Fibroblast of pulmonary artery (primary cell): ENCODE measurements around the gene EVPL.

Experiments
- DNase-seq: peaks from one replicate; pipeline ENCODE4 v3.0.0-alpha.2; 2010; ENCODE audit warnings: low read depth
- H3K4me3 ChIP-seq: replicated peaks from 2 replicates; pipeline ENCODE4 v1.5.1; 2011; ENCODE audit warnings: low read depth, mild to moderate bottlenecking, control low read depth, low read length, moderate library complexity
- TF ChIP-seq, protein P1 (sequence below): IDR thresholded peaks from 2 replicates; pipeline ENCODE4 v1.5.1; 2011; ENCODE audit warnings: mild to moderate bottlenecking, control low read depth, low read length, inconsistent platforms; ENCODE audit errors: missing control alignments

Gene EVPL

DNA sequence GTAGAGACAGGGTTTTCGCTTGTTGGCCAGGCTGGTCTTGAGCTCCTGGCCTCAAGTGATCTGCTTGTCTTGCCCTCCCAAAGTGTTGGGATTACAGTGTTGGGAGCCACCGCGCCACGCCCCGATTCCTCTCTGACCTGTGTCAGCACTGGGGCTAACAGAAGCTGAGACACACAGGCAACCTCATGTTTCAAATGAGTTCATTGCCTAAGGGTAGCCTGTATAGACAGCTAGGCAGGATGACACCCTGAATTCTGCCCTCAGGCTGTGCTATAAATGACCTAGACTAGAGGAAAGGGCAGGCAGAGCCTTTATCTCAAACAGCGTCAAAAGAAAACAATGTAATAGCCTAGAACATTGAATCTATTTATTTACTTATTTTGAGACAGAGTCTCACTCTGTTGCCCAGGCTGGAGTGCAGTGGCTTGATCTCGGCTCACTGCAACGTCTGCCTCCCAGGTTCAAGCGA lies 28.7 kb downstream of the EVPL start:
- no peak overlapping the region for H3K4me3 ChIP-seq
- no peak for DNase-seq
- TF ChIP-seq, protein P1, sequence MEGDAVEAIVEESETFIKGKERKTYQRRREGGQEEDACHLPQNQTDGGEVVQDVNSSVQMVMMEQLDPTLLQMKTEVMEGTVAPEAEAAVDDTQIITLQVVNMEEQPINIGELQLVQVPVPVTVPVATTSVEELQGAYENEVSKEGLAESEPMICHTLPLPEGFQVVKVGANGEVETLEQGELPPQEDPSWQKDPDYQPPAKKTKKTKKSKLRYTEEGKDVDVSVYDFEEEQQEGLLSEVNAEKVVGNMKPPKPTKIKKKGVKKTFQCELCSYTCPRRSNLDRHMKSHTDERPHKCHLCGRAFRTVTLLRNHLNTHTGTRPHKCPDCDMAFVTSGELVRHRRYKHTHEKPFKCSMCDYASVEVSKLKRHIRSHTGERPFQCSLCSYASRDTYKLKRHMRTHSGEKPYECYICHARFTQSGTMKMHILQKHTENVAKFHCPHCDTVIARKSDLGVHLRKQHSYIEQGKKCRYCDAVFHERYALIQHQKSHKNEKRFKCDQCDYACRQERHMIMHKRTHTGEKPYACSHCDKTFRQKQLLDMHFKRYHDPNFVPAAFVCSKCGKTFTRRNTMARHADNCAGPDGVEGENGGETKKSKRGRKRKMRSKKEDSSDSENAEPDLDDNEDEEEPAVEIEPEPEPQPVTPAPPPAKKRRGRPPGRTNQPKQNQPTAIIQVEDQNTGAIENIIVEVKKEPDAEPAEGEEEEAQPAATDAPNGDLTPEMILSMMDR = no peak

DNA sequence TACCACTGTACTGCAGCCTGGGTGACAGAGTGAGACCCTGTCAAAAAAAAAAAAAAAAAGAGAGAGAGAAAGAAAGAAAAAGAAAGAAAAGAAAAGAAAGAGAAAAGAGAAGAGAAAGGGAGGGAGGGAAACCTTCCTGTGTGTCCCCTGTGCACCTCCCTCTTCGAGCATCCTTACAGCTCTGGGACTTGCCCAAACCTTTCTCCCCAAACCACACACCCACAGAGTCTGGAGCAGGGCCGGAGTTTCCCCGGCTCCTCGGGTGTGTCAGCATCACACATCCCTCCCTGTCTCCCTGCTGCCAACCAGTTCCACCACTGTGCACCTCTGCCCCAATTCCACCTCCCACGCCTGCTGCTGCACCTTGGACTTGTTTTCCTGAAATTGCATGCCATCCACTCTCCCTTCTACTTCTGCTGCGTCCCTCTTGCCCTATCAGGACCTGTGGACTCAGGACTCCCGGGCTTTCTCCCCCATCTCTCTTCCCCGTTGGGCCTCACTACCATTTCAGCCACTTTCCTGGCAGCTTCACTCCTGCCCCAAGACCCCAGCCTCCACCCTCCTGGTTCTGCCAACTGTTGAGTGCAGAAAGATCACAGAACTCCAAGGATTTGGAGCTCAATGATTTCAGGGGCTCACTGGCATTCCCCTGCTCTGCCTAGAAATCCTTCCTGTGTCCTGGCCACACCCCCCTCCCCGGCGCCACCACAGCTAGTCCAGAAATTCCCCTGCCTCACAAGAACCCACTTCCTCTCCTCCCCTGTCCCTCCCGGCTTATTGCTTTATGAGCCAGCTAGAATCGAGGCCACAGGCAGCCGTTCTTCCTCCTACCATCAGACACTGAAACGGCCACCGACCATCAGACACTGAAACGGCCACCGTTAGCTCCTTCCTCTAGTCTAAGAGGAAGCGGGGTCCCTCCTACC lies 30.2 kb downstream of the EVPL start:
- DNase-seq = peak; percentile 39
- TF ChIP-seq, protein P1 = no peak
- no peak overlapping the region for H3K4me3 ChIP-seq

DNA sequence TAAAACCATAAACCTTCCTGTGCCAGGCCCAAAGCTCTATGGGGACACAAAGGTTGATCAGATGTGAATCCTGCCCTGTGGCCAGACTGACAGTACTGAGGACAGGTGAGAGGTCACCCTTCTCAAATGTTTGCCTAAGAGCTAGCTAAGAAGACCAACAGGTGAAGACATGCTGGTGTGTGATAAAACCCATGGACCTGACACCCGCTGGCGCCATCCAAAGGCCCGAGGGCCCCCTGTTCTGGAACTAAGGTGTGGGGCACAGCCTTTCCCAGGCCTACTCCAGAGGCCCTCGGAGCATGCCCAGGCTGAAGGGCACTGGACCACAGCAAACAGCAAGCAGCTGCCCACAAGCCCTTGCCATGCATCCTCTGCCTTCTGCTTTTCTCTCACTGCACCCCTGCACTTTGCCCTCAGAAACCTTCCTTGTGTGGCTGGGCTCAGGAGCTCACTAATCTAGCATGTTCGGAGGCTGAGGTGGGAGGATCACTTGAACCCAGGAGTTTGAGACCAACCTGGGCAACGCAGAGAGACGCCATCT lies 31.7 kb downstream of the EVPL start:
- DNase-seq = no peak
- TF ChIP-seq, protein P1 = no peak
- H3K4me3 ChIP-seq = no peak overlapping the region

DNA sequence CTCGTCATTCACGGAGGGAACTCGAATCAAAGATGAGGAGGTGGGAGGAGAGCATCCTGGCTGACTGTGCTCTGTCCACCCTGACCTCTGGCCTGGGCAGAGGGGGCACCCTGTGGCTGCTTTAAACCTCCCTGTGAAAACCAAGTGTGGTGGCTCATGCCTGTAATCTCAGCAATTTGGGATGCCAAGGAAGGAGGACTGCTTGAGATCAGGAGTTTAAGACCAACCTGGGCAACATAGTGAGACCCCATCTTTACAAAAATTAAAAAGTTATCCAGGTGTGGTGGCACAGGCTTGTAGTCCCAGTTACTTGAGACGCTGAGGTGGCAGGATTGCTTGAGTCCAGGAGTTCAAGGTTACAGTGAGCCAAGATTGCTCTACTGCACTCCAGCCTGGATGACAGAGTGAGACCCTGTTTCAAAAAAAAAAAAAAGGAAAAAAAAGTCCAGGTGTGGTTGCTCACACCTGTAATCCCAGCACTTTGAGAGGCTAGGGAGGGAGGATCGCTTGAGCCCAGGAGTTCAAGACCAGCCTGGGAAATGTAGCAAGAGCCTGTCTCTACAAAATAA lies 32.2 kb downstream of the EVPL start:
- DNase-seq = no peak
- TF ChIP-seq, protein P1 = no peak
- no peak overlapping the region for H3K4me3 ChIP-seq

DNA sequence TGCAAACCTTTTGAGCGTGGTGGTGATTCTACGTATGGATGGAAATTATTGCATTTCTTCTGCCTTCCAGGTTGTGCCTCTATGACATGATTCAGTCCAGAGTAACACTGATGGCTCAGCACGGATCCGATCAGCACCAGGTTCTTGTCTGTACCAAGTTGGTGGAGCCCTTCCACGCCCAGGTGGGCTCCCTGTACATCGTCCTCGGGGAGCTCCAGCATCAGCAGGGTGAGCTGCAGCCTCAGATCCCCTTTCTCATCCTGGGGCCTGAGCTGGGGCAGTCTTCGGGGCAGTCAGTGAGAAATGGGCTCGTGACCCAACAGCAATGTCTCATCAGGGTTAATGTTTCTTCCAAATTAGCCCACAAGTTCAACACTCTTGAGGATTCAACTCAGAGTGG lies 35.7 kb downstream of the EVPL start:
- no peak for DNase-seq
- TF ChIP-seq, protein P1 = no peak
- no peak overlapping the region for H3K4me3 ChIP-seq

DNA sequence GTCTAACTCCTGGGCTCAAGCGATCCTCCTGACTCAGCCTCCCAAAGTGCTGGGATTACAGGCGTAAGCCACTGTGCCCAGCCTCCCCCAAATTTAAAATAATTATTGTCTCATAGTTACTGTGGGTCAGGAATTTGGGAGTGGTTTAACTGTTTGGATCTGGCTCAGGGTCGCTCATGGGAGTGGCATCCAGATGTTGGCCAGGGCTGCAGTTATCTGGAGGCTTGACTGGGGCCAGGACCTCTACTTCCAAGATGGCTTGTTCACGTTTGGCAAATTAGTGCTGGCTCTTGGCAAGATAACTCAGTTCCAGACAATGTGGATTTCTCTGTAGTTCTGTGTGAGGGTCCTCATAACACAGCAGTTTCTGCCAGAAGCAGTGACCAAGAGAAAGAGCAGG lies 40.1 kb downstream of the EVPL start:
- TF ChIP-seq, protein P1 = no peak
- no peak for DNase-seq
- H3K4me3 ChIP-seq = no peak overlapping the region
